Amniotic stem cell (primary cell): ENCODE results near the gene FER1L5.

ENCODE experiments used
- DNase-seq: peaks from one replicate; lab custom pipeline; 2025; lab: John Stamatoyannopoulos, UW

The FER1L5 gene

DNA sequence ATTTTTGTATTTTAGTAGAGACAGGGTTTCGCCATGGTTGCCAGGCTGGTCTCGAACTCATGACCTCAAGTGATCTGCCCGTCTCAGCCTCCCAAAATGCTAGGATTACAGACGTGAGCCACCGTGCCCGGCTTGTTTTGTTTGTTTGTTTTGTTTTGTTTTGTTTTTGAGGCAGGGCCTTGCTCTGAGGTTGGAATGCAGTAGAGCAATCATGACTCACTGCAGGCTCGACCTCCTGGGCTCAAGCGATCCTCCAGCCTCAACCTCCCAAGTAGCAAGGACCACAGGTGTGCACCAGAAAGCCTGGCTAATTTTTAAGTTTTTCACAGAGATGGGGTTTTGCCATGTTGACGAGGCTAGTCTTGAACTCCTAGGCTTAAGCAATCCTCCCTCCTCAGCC lies 109.2 kb downstream of the FER1L5 start:
- DNase-seq: no peak

DNA sequence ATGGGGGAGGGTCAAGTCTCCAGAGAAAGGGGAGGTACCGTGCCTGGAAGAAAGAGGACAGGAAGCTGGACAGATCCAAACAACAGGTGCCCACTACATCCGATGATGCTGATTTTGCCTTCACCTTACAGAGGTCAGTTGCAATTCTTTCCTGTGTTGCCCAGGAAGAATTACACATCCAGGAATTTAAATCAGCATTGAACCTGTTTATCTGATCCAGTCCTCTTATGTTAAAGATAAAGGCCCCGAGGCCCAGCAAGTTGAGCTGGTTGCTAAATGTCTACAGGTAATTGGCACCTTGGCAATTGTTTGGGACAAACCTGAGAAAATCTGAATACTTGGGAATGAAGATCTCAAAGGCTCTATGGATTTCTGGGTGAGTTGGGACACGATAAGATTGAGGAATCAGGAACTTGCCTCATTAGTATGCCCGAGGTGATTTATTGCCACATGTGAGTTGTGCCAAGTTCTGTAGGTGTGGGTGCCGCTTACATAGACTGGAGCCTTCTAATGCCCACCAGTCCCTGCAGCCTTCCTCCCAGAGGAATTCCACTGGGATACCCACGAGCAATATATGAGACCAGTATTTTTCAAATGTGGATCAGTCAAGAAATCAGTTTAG lies 111.2 kb downstream of the FER1L5 start:
- DNase-seq: no peak

- no peak for DNase-seq
Measured at GRCh38 chr2:96754317-96754716, 111.8 kb downstream of the FER1L5 start.
